HG02678 (cell line): Measurements from ENCODE around the gene DNASE1L2.
"Not testable (repeated sequence)": the region's sequence is repeated elsewhere in the genome, so short reads cannot be mapped to it uniquely, and the experiment has no call there.

Source experiments
- ATAC-seq: cut with Tn5 transposase; IDR thresholded peaks from one replicate; pipeline ENCODE4 v1.9.1; 2021; ENCODE audit warnings: mild to moderate bottlenecking, moderate library complexity; ENCODE audit not compliant: unreplicated experiment

Gene DNASE1L2

GRCh38 chr16:2203119-2203688, 33.0 kb upstream of the DNASE1L2 start:
- not testable (repeated sequence) for ATAC-seq

GRCh38 chr16:2204416-2205103, 31.7 kb upstream of the DNASE1L2 start:
- ATAC-seq = no peak

- ATAC-seq = peak; percentile 80
Observed at GRCh38 chr16:2205104-2205966, 30.9 kb upstream of the DNASE1L2 start, which contains the start of gene MLST8. Gene MLST8, plus strand, starts transcription at chr16:2205454. Its CDS starts 632 bp downstream, at chr16:2206086.

- no peak for ATAC-seq
Observed at GRCh38 chr16:2205967-2206313, 30.3 kb upstream of the DNASE1L2 start.

GRCh38 chr16:2206420-2206779, 29.8 kb upstream of the DNASE1L2 start:
- ATAC-seq = no peak

- no peak for ATAC-seq
Observed at GRCh38 chr16:2206780-2207433, 29.3 kb upstream of the DNASE1L2 start.

GRCh38 chr16:2207872-2208271, 28.4 kb upstream of the DNASE1L2 start:
- no peak for ATAC-seq

GRCh38 chr16:2208308-2208707, 27.9 kb upstream of the DNASE1L2 start:
- ATAC-seq = no peak

- ATAC-seq = no peak
Observed at GRCh38 chr16:2208772-2209171, 27.5 kb upstream of the DNASE1L2 start.

- ATAC-seq = no peak
Observed at GRCh38 chr16:2209258-2210008, 26.8 kb upstream of the DNASE1L2 start.

- no peak for ATAC-seq
Observed at GRCh38 chr16:2210009-2210332, 26.3 kb upstream of the DNASE1L2 start.

- ATAC-seq = no peak
Observed at GRCh38 chr16:2210386-2211365, 25.6 kb upstream of the DNASE1L2 start, which contains the start of gene BRICD5. Gene BRICD5, minus strand, starts transcription at chr16:2210863. Its CDS starts 30 bp downstream, at chr16:2210833.

GRCh38 chr16:2211923-2212347, 24.3 kb upstream of the DNASE1L2 start:
- no peak for ATAC-seq

GRCh38 chr16:2212362-2213324, 23.6 kb upstream of the DNASE1L2 start:
- no peak for ATAC-seq

GRCh38 chr16:2213817-2214718, 22.2 kb upstream of the DNASE1L2 start:
- ATAC-seq = peak; percentile 4

GRCh38 chr16:2214719-2214968, 21.6 kb upstream of the DNASE1L2 start, which contains the start of gene PGP:
Gene PGP, minus strand, starts transcription at chr16:2214840. Its CDS starts 63 bp downstream, at chr16:2214777.
- peak; percentile 87 for ATAC-seq

- ATAC-seq = no peak
Observed at GRCh38 chr16:2216330-2216729, 19.9 kb upstream of the DNASE1L2 start.
